GM21723 (cell line): ENCODE data around the gene FBXL22.

ENCODE experiments used
- ATAC-seq: cut with Tn5 transposase; IDR thresholded peaks from one replicate; pipeline ENCODE4 v1.9.1; 2021; ENCODE audit warnings: mild to moderate bottlenecking, moderate library complexity; ENCODE audit not compliant: unreplicated experiment

Gene FBXL22

DNA sequence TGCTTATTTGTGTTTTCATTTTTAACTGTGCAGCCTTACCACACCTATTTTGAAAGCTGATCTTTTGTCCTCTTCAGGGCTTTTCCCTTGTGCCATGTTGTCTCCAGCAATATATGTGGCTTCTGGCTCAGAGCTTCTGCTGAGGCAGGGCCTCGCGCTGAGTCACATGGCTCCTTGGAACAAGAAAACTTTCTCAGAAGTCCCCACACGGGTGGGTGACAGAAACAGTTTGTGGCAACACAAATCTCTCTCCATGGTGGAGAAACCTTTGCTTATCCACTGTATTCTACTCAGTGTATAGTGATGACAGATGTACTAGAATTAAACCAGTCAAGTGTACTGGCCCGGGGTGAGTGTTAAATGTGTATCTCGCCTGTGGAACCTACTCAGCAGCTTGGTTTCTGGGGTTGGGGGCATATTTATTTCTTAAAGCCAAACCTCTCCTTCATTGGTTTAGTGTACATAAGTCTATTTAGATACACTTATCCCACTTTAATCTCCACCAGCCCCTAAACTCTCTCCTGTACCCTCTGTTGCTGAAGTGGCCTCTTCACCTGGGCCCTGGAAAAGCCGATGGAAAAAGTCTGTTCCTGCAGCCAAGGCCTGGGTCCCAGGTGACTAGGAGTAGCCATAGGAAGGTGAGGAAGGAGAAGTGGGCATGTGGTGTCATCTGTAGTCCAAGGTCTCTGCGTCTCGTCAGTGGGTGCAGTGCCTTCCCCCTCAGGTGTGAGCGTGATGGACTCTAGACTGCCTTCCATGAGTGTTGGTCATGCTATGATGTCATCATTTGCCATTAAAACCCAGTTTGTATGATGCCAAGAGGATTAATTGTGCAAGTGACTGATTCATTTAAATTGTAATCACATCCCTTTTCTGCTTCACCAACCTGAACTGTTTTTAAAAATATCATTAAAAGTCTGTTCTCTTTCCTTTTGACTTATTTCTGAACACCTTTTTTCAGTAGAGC is 3.2 kb upstream of the FBXL22 start:
- ATAC-seq, result no peak

GRCh38 chr15:63595065-63595464 is 2.1 kb upstream of the FBXL22 start:
- no peak for ATAC-seq

DNA sequence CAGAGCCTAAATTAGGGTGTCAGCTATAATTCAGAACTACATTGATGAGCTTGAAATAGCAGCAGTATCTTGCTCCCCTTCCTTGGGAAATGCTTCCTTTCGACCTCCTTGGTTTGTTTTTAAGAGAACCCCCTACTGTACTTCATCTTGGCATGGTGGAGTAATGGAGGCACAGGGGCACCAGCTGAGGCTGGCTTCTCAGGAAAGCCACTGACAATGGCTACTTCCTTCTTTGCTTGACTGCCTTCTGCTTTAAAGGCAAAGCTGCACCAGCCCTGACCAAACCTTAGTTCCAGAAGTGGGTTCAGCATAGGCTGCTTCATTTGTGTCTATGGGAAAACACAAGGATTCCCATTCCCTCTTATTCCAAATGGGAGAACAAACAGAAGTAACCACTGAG is 1.5 kb upstream of the FBXL22 start:
- ATAC-seq, result no peak

DNA sequence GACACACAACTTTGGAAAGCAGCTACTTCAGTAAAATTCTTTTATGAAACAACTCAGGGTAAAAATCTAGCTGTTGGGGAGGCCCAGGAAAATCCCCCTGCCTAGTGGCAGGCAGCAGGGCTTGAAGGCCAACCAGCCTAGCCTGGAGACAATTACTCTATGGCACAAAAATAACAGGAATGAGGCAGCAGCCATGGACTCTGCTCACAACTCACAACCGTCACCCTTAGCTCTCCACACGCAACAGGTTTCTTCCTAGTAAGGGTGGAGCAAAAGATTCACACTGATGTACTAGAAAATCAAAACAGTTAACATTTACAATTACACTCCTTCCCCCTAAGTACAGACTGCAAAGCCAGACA is 530 bp upstream of the FBXL22 start:
- ATAC-seq, result no peak

DNA sequence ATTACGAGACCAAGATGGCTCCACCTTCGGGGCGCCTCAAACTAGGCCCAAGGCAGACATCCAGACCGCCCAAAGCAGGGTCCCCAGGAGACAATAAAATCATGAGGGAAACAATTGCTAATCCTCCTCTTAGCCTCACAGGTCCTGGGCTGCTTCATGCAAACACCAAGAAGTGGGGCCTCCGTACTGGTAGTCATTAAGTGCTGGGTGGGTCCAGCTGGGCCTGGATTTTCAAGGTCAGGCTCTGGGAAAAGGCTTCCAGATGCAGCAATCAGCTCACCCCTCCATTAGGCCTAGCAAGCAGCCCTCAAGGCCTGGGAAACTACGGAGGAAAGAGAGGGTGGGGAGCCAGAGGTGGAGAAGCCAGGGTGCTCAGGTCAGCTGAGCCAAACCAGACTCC is 634 bp downstream of the FBXL22 start:
- ATAC-seq, result no peak

DNA sequence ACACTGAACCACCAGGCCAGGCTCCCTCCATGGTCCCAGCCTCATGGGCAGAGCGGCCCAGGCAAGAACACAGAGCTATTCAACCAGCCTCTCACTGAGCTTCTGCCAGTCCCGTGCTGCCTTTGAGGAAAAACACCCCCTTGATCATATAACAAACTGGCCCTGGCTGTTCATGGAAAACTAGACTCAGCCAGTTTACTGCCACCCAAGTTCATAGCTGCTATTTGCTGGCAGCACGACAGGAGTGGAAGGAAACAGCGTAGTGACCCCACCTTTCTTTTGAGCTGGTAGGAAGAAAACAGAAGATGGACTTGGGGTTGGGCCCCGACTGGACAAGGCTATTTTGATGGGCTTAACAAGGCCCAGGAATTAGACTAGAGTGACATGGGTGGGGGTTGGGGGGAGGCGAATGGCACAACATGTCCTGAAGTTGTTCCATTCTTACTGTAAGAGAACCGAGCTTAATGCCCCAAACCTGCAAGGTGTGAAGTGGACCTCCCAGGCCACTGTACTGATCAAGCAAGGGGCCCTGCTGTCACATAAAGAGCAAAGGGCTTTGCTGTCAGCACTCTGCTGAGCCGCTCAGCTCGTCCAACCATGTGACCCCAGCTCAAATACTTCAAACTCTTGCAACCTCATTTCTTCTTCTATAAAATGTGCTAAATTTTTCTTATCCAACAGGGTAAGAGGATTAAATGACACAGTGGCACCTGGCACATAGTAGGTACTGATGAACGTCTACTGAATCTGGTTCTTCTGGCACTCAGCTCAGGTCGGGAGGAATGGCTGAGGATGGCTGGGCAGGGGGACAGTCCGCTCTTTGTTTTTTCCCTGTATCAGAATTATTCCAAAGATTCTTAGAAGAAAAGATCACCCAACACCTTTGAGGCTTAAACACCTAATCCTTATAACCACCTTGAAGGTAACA is 1.6 kb downstream of the FBXL22 start:
- ATAC-seq, result no peak

GRCh38 chr15:63599401-63600000 is 2.3 kb downstream of the FBXL22 start:
- ATAC-seq, result no peak

DNA sequence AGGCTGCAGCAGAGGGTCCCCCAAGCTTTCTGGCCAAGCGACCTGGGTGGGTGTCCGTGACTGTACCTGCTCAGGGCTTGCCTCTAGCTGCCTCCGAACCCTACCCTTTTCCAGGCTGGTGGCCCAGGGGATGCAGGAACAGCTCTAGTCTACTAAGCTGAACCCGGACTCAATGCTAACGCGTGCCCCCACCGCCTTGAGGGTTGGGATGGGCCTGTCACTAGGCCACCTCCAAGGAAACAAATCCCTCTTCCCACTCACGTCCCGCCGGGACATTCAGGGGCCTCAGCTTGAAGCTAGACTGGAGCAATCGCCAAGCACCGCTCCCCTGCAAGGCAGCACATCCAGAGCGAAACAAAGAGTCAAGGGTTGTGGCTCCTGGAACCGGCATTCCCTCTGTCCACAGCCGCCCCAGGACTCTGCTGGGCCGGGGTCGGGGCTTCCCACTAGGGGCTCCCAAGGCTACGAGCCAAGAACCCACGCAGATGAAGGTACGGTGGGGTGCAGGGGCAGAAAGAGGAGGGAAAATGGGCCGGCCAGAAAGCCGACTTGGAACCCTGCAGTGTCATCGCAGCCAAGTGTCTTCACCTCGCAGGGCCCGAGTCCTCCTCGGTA is 2.9 kb downstream of the FBXL22 start:
- ATAC-seq, result peak; percentile 10

DNA sequence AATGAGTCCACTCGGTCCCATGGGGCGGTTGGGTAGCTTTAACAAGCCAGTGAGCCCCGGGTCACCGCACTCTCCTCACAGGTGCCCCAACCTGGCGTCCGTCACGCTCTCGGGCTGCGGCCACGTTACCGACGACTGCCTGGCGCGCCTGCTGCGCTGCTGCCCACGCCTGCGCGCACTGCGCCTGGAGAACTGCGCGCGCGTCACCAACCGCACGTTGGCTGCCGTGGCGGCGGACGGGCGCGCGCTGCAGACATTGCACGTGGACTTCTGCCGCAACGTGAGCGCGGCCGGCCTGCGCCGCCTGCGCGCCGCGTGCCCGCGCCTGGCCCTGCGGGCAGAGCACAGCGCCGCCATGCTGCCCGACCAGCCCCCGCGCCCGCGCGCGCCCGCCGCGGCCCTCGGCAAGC is 3.4 kb downstream of the FBXL22 start:
- peak; percentile 60 for ATAC-seq

GRCh38 chr15:63601026-63601703 is 4.0 kb downstream of the FBXL22 start:
- peak; percentile 24 for ATAC-seq

- no peak for ATAC-seq
Observed at GRCh38 chr15:63601704-63602185, 4.6 kb downstream of the FBXL22 start.

GRCh38 chr15:63602595-63602994 is 5.4 kb downstream of the FBXL22 start:
- no peak for ATAC-seq

- no peak for ATAC-seq
Observed at GRCh38 chr15:63603516-63603915, 6.3 kb downstream of the FBXL22 start.

DNA sequence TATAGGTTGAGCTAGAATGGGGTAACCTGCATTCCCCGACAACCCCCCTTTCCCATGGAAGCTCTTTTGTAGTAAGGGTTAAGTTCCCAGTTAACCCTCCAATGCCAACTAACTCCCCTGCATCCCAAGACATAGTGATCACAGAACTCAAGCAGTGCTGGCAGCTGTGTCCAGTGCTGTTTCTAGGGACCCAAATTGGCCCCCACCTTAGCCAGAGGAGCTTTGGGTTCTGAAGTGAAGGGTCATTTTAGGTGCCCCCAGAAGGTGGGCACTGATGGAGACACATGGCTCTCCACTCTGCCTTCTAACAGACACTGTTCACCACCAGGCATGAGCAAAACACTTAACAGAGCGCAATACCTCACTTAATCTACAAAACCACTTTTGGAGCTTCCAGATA is 7.1 kb downstream of the FBXL22 start:
- ATAC-seq, result no peak

- no peak for ATAC-seq
Observed at GRCh38 chr15:63605036-63605435, 7.8 kb downstream of the FBXL22 start.

DNA sequence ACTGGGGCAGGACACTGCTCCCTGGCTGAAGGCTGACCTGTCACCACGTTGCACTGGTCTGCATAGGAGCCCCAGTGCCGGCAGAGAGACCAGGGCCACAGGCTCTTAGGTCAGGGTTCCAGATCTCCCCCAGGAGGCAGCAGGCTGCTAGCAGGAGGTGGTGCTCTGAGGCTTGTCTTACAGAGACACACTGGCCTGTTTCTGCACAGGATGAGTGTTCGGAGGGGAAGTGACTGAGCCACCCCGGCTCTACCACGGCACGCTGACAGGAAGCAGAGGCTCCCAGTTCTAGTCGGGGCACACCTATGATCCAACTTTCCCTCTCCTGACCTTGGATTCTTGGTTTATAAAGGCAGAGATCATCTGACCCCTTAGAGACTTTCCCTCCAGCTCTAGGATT is 8.6 kb downstream of the FBXL22 start:
- no peak for ATAC-seq

- ATAC-seq, result no peak
Observed at GRCh38 chr15:63606308-63606707, 9.1 kb downstream of the FBXL22 start.

- no peak for ATAC-seq
Observed at GRCh38 chr15:63608989-63609388, 11.8 kb downstream of the FBXL22 start.

GRCh38 chr15:63609448-63609847 is 12.3 kb downstream of the FBXL22 start:
- no peak for ATAC-seq

- peak; percentile 60 for ATAC-seq
Observed at GRCh38 chr15:63610209-63610841, 13.1 kb downstream of the FBXL22 start.
